ENCODE data around the gene PLXND1. TPM values are rescaled to one million over a fixed set of nuclear protein-coding genes. Genes with fewer than 3 reads are reported as not detected.

Gene PLXND1
- total RNA-seq, 1 experiment from 2014 or later: 40.4 TPM

- DNase-seq (ENCODE audit: low spot score): no peak
These were observed 99.2 kb downstream of the PLXND1 start for GRCh38 chr3:129507181-129507831.

DNA sequence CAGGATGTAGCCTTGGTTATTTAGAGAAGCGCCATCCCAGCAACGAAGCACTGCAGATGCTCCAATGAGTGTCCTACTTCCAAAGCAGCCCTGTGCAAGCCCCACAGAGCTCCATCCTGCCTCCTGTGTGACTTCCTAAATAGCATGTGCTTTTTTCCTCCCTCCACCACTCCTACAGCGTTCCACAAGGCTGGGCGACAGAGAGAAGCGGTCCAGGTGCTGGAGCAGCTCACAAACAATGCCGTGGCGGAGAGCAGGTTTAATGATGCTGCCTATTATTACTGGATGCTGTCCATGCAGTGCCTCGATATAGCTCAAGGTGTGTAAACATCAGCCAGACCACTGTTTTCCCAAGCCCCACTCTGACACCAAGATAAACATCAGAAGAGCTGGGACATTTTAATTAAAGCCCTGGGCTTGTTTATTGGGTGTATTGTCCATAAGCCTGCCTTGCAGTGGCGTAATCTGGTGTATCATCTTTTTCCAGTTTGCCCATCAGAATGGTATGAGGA, 100.2 kb downstream of the PLXND1 start:
- DNase-seq (ENCODE audit: low spot score): no peak

DNA sequence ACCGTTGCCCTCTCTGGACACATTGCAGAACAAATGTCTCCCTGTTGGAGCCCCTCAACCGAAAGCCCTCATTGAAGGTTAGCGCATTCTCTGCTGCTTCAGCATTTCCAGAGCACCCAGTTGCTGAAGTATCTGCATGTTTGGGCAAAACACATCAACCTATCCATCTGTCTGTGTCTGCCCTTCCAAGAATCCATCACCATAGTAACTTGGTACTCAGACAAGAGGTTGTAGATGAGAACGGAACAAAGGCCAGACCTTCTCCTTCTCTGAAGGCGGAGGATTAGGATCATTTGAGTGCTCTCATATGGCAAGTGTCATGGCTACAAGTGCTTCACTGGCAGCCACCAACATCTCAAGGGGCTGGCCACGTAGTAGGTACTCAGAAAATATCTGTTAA, 101.1 kb downstream of the PLXND1 start:
- no peak for DNase-seq (ENCODE audit: low spot score)

Other genes starting within 250 kb of the PLXND1 start
- 0.06 TPM in 1 of 2 replicates, not detected in the other for gene EFCAB12, start 178.0 kb downstream of the PLXND1 start, total RNA-seq (2014; rRNA removed; shearing (Covaris generic))
- 35.4 and 40.5 TPM in 2 replicates for gene MBD4, start 166.7 kb downstream of the PLXND1 start, total RNA-seq (2014; rRNA removed; shearing (Covaris generic))
- 12.4 and 23.6 TPM in 2 replicates for gene IFT122, start 166.5 kb downstream of the PLXND1 start, total RNA-seq (2014; rRNA removed; shearing (Covaris generic))
- gene RHO, start 78.0 kb downstream of the PLXND1 start, total RNA-seq (2014; rRNA removed; shearing (Covaris generic)): not detected in 2 replicates
- not detected in 2 replicates for gene H1-8, start 63.5 kb downstream of the PLXND1 start, total RNA-seq (2014; rRNA removed; shearing (Covaris generic))

Measured in H4 (cell line).